ENCODE results near the gene UQCC2.

Gene UQCC2

DNA sequence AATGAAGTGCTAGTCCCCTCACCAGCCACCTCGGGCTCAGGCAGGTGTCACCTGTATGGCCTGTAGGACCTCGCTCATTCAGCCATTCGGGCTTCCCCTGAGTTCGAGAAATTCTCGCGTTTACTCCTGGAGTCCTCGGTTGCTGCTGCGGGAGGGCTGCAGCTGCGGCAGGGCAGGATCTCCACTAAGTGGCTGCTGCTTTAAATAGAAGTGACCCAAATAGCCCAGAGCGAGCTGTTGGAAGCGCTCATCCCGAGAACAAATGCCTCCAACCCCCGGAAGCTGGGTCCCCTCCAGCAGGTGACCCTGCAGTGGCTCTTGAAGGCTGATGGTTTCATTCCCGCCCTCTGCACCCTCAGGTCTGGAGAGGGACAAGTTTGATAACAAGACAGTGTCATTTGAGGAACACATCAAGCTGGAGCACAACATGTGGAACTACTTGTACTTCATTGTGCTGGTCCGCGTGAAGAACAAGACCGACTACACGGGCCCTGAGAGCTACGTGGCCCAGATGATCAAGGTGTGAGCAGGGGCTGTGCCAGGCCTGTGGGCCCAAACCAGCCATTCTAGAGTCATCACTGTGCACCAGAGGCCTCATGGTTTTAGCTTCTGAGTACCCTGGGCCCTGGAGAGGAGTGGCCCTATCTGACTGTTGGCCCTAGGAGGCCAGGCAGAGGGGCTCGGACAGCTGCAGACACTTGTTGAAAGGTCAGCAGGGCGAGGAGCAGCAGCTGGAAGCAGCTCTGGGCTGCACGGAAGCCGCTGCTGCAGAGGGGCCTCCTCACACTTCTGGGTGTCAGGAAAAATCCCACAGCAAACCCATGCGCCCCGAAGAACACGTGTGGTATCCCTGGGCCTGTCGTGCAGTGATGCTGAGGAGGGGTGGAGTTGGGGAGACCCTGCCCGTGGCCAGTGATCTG, 18.1 kb downstream of the UQCC2 start:
- TF ChIP-seq ZFX (IDR thresholded peaks at IDR 0.05), result no peak
- TF ChIP-seq, protein P1, sequence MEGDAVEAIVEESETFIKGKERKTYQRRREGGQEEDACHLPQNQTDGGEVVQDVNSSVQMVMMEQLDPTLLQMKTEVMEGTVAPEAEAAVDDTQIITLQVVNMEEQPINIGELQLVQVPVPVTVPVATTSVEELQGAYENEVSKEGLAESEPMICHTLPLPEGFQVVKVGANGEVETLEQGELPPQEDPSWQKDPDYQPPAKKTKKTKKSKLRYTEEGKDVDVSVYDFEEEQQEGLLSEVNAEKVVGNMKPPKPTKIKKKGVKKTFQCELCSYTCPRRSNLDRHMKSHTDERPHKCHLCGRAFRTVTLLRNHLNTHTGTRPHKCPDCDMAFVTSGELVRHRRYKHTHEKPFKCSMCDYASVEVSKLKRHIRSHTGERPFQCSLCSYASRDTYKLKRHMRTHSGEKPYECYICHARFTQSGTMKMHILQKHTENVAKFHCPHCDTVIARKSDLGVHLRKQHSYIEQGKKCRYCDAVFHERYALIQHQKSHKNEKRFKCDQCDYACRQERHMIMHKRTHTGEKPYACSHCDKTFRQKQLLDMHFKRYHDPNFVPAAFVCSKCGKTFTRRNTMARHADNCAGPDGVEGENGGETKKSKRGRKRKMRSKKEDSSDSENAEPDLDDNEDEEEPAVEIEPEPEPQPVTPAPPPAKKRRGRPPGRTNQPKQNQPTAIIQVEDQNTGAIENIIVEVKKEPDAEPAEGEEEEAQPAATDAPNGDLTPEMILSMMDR (conservative IDR thresholded peaks at IDR 0.05), result no peak
- peak overlapping the region; percentile 1; the same call in 1 of the 2 replicates for H3K27ac ChIP-seq

DNA sequence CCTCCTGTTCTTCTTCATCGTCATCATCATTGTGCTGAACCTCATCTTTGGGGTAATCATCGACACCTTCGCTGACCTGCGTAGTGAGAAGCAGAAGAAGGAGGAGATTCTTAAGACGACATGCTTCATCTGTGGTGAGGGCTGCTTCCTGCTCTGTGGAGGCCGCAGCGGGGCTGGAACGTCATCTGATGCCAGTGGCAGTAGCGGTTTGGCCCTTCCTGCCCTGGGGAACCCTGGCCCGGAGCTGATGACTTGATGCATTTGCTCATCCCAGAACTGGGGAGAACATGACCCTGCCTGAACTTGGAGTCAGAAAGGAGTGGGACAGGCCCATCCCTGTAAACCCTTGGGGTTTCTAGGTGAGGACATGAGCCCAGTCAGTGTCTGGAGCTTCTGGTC, 18.7 kb downstream of the UQCC2 start:
- TF ChIP-seq, protein P1 (conservative IDR thresholded peaks at IDR 0.05), result no peak
- TF ChIP-seq ZFX (IDR thresholded peaks at IDR 0.05), result no peak
- H3K27ac ChIP-seq, result no peak overlapping the region

DNA sequence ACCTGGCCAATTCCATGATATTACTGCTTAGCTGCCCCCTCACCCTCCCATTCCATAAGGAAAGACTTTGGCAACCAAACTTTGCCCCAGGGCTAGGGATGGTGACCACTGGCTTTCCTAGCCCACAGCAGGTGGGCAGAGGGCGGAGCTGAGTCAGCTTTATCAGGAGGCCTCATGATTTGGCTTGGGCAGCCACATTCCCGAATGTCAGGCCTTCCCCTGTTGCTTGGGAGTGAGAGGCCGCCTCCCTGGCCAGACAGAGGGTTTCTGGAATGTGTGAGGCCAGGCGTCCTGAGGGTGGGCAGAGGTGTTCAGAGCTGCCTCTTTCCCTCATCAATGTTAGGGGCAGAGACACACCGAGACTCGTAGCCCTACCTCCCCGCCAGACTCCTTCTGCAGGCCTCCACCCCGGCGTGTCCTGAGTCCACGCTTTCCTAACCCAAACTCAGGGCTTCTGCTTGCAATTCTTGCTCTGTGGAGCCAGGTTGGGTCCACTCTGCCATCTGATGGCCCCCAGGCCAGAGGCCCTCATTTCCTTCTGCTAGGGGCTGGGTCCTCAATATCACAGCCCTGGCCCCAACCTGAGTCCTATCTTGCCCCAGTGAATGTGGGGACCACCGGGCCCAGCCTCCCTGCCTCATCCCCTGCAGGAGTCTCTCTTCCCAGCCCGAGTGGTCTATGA, 19.3 kb downstream of the UQCC2 start:
- TF ChIP-seq ZFX (IDR thresholded peaks at IDR 0.05), result no peak
- TF ChIP-seq, protein P1 (conservative IDR thresholded peaks at IDR 0.05), result no peak
- no peak overlapping the region for H3K27ac ChIP-seq

DNA sequence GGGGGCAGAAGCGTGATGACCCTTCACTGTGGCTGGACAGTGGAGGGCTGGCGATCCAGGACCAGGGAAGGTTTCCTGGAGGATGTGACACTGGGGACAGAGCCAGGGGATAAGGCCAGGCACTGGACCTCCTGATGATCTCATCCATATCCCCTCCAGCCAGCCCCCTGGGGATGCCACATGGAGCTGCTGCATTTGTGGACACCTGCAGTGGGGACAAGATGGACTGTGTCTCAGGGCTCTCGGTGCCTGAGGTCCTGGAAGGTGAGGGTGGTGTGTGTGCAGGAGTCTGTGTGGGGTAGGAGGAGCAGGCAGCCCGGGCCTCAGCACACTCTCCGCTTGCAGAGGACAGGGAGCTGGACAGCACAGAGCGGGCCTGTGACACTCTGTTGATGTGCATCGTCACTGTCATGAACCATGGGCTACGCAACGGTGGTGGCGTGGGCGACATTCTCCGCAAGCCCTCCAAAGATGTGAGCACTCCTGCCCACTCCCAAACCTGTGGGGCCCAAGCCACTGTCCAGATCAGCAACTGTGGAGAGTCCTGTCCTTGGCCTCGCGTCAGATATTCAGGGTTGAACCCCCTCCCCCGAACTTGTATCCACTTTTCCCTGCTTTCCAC, 19.9 kb downstream of the UQCC2 start:
- no peak for TF ChIP-seq ZFX (IDR thresholded peaks at IDR 0.05)
- TF ChIP-seq, protein P1 (conservative IDR thresholded peaks at IDR 0.05), result no peak
- H3K27ac ChIP-seq, result no peak overlapping the region

DNA sequence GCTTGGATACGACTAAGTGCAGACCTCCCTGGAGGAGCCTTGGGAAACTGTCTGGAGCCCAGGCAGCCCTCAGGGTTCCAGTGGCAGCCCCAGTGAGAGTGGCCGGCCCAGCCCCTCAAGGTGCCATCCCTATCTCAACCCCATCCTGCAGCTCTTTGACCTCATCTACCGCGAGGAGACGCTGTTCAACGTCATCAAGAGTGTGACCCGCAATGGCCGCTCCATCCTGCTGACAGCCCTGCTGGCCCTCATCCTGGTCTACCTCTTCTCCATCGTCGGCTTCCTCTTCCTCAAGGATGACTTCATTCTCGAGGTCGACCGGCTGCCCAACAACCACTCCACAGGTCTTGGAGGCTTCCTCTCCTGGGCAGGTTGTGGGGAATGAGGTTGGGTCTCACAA, 20.7 kb downstream of the UQCC2 start:
- TF ChIP-seq ZFX (IDR thresholded peaks at IDR 0.05), result no peak
- TF ChIP-seq, protein P1 (conservative IDR thresholded peaks at IDR 0.05), result no peak
- no peak overlapping the region for H3K27ac ChIP-seq

DNA sequence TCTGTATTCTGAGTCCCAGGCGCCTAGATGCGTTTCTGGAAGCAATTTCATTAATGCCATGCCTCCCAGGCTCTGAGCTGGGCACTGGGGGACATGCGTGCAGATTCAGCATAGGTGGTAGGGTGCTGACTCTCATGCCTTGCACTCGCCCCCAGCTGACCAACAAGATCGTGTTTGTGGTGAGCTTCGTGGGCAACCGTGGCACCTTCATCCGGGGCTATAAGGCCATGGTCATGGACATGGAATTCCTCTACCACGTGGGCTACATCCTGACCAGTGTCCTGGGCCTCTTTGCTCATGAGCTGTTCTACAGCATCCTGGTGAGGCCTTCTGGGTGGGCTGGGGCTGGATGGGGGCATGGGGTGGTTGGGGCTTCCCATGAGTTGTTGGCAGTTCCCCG, 21.6 kb downstream of the UQCC2 start:
- no peak overlapping the region for H3K27ac ChIP-seq
- TF ChIP-seq, protein P1 (conservative IDR thresholded peaks at IDR 0.05), result no peak
- no peak for TF ChIP-seq ZFX (IDR thresholded peaks at IDR 0.05)

DNA sequence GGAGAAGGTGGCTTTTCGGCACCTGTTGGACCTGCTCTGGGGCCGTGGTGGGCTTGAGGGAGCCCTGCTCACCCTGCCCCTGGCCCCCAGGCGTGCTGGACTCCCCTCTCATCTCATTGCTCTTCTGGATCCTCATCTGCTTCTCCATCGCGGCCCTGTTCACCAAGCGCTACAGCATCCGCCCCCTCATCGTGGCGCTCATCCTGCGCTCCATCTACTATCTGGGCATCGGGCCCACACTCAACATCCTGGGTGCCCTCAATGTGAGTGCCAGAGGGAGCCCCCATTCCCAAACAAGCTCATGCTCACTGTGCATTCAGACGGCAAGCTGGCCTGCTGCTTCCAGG, 22.4 kb downstream of the UQCC2 start:
- TF ChIP-seq, protein P1 (conservative IDR thresholded peaks at IDR 0.05), result no peak
- no peak for TF ChIP-seq ZFX (IDR thresholded peaks at IDR 0.05)
- H3K27ac ChIP-seq, result no peak overlapping the region

Measured in C4-2B (cell line).